ENCODE measurements around the gene PLA2G3.

PLA2G3 gene

GRCh38 chr22:31144223-31144622 lies 3.9 kb upstream of the PLA2G3 start:
- no peak for DNase-seq

GRCh38 chr22:31143537-31143936 lies 3.2 kb upstream of the PLA2G3 start:
- no peak for DNase-seq

GRCh38 chr22:31143038-31143437 lies 2.7 kb upstream of the PLA2G3 start:
- DNase-seq = no peak

- no peak for DNase-seq
Observed at GRCh38 chr22:31142285-31142684, 2.0 kb upstream of the PLA2G3 start.

- no peak for DNase-seq
Observed at GRCh38 chr22:31141551-31141950, 1.2 kb upstream of the PLA2G3 start.

- DNase-seq = no peak
Observed at GRCh38 chr22:31140746-31141145, 438 bp upstream of the PLA2G3 start.

GRCh38 chr22:31139066-31139465 lies 1.2 kb downstream of the PLA2G3 start:
- DNase-seq = no peak

GRCh38 chr22:31138126-31138525 lies 2.2 kb downstream of the PLA2G3 start:
- DNase-seq = no peak

GRCh38 chr22:31137721-31138120 lies 2.6 kb downstream of the PLA2G3 start:
- DNase-seq = no peak

- DNase-seq = no peak
Observed at GRCh38 chr22:31136711-31137110, 3.6 kb downstream of the PLA2G3 start.

- DNase-seq = no peak
Observed at GRCh38 chr22:31136155-31136554, 4.2 kb downstream of the PLA2G3 start.

- DNase-seq = no peak
Observed at GRCh38 chr22:31135706-31136105, 4.6 kb downstream of the PLA2G3 start.

GRCh38 chr22:31134688-31135087 lies 5.6 kb downstream of the PLA2G3 start:
- DNase-seq = no peak

GRCh38 chr22:31133911-31134310 lies 6.4 kb downstream of the PLA2G3 start:
- no peak for DNase-seq

- DNase-seq = no peak
Observed at GRCh38 chr22:31130873-31131272, 9.4 kb downstream of the PLA2G3 start.

- no peak for DNase-seq
Observed at GRCh38 chr22:31128156-31128555, 12.2 kb downstream of the PLA2G3 start.

- no peak for DNase-seq
Observed at GRCh38 chr22:31127181-31127772, 13.0 kb downstream of the PLA2G3 start.

- no peak for DNase-seq
Observed at GRCh38 chr22:31126869-31127175, 13.5 kb downstream of the PLA2G3 start.

GRCh38 chr22:31126128-31126868 lies 14.0 kb downstream of the PLA2G3 start:
- DNase-seq = no peak

- no peak for DNase-seq
Observed at GRCh38 chr22:31125521-31126117, 14.7 kb downstream of the PLA2G3 start.

GRCh38 chr22:31124811-31125465 lies 15.4 kb downstream of the PLA2G3 start:
- no peak for DNase-seq

GRCh38 chr22:31124290-31124689 lies 16.0 kb downstream of the PLA2G3 start:
- no peak for DNase-seq

GRCh38 chr22:31123292-31123602 lies 17.1 kb downstream of the PLA2G3 start:
- no peak for DNase-seq
